ENCODE results near the gene FBXO34.

- TF ChIP-seq GATA1 (IDR thresholded peaks at IDR 0.05; ENCODE audit: low read depth, low read length) (peak; percentile 98), POLR2A (IDR thresholded peaks at IDR 0.05; ENCODE audit: low read length) (peak; percentile 60)
Observed at GRCh38 chr14:55383541-55384140, 112.4 kb downstream of the FBXO34 start.

Measured in erythroblast (primary cell).